SJCRH30 (cell line): Measurements from ENCODE around the gene DYSF. TPM values are rescaled to one million over a fixed set of nuclear protein-coding genes. Genes with fewer than 3 reads are reported as not detected.
A peak's percentile ranks its signal among the peaks of the same experiment; 100 is the strongest.

Experiments used
- DNase-seq, 2 experiments: peaks; one replicate each; pipeline ENCODE4 v3.0.0-alpha.2; 2015 to 2020
- H3K27ac ChIP-seq: fragments of 250-450 bp; sonication (Bioruptor Pico); 2 replicates; pipeline ENCODE4 v1.5.1; 2020; ENCODE audit warnings: mild to moderate bottlenecking, moderate library complexity
- H3K27me3 ChIP-seq: fragments of 250-450 bp; sonication (Bioruptor Pico); 2 replicates; pipeline ENCODE4 v1.5.1; 2020; ENCODE audit warnings: mild to moderate bottlenecking, moderate library complexity
- H3K36me3 ChIP-seq: fragments of 250-450 bp; sonication (Bioruptor Pico); 2 replicates; pipeline ENCODE4 v1.5.1; 2020; ENCODE audit warnings: mild to moderate bottlenecking, moderate library complexity
- H3K4me1 ChIP-seq: fragments of 250-450 bp; sonication (Bioruptor Pico); 2 replicates; pipeline ENCODE4 v1.5.1; 2020; ENCODE audit warnings: mild to moderate bottlenecking, moderate library complexity
- H3K4me3 ChIP-seq: fragments of 250-450 bp; sonication (Bioruptor Pico); 2 replicates; pipeline ENCODE4 v1.5.1; 2020; ENCODE audit warnings: mild to moderate bottlenecking, moderate library complexity
- H3K9me3 ChIP-seq: fragments of 250-450 bp; sonication (Bioruptor Pico); replicated peaks from 2 replicates; pipeline ENCODE4 v1.5.1; 2020; ENCODE audit warnings: mild to moderate bottlenecking, moderate library complexity
- total RNA-seq: library from RNA; depleted of rRNA; stranded (reverse); fragments of >200 nt; shearing (Covaris generic); gene quantifications from 2 replicates; pipeline ENCODE4 v1.2.3, GENCODE V29; 2014

Gene DYSF
- total RNA-seq, 1 experiment from 2014 or later = 15.2 TPM

DNA sequence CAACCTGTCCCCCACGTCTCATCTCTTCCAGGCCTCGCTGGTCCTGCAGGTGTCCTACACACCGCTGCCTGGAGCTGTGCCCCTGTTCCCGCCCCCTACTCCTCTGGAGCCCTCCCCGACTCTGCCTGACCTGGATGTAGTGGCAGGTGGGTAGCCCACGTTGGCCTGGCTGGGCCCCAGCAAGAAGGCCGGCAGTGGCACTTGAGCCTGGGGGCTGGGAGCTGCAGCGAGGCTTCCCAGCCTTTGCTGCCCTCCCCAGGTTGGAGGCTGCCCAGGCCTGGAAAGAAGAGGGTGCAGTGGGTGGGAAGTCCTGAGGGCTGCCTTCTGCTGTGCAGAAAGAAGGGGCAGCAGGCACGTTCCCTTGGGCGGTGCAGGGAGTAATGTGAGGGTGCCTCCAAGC is 58.4 kb downstream of the DYSF start:
- Histone ChIP-seq H3K9me3 (no peaks in the 10 kb centered on the region), H3K4me1 (no peaks in the 10 kb centered on the region), H3K27me3 (no peaks in the 10 kb centered on the region), H3K4me3 (no peak overlapping the region), H3K36me3 (peaks cover 3% of the 10 kb centered on the region; the same call in 1 of the 2 replicates), H3K27ac (no peak overlapping the region)
- no peak for DNase-seq

GRCh38 chr2:71512386-71512785 is 59.0 kb downstream of the DYSF start:
- DNase-seq = no peak

GRCh38 chr2:71513096-71513495 is 59.7 kb downstream of the DYSF start:
- H3K4me3 ChIP-seq = no peak overlapping the region
- H3K27me3 ChIP-seq = no peaks in the 10 kb centered on the region
- peaks cover 3% of the 10 kb centered on the region; the same call in 1 of the 2 replicates for H3K36me3 ChIP-seq
- no peak overlapping the region for H3K27ac ChIP-seq
- H3K4me1 ChIP-seq = no peaks in the 10 kb centered on the region
- H3K9me3 ChIP-seq = no peaks in the 10 kb centered on the region
- no peak for DNase-seq

More at GRCh38 chr2:71512386-71512785, 59.0 kb downstream of the DYSF start:
- H3K36me3 ChIP-seq = peaks cover 3% of the 10 kb centered on the region; the same call in 1 of the 2 replicates
- H3K27ac ChIP-seq = no peak overlapping the region
- no peak overlapping the region for H3K4me3 ChIP-seq
- no peaks in the 10 kb centered on the region for H3K4me1 ChIP-seq
- no peaks in the 10 kb centered on the region for H3K9me3 ChIP-seq
- no peaks in the 10 kb centered on the region for H3K27me3 ChIP-seq

- no peak overlapping the region for H3K27ac ChIP-seq
- H3K36me3 ChIP-seq = peaks cover 7% of the 10 kb centered on the region
- no peak for DNase-seq
- H3K4me3 ChIP-seq = no peak overlapping the region
- no peaks in the 10 kb centered on the region for H3K9me3 ChIP-seq
- H3K27me3 ChIP-seq = no peaks in the 10 kb centered on the region
- H3K4me1 ChIP-seq = no peaks in the 10 kb centered on the region
These were observed 60.4 kb downstream of the DYSF start for GRCh38 chr2:71513721-71514120.

DNA sequence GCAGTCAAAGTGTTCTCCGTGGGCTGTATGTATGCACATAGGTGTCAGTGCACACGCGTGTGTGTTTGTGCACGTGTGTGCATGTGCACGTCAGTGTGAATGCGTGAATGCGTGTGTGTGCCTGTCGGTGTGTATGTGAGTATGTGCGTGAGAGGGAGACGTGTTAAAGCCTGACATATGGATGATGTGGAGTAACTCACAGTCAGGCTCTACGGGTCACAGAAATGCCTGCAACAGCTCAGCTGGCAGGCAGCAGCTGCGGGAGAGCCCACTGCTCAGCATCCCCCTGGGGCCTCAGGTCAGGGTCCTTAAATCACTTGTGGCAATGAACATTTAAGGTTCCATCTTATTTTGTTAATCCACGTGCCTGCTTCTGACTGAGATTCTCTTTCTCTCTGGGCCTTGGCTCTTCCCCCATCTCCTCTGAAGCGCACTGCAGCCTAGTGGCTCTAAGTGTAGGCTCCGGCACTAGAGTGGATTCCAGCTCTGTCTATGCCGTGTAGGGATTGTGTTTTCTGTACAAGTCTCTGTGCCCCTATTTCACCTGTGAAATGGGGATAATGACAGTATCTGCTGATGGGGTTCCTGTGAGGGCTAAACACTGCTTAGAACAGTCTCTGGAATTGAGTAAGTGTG is 63.0 kb downstream of the DYSF start:
- Histone ChIP-seq H3K4me1 (no peaks in the 10 kb centered on the region), H3K4me3 (no peak overlapping the region), H3K36me3 (peaks cover 23% of the 10 kb centered on the region), H3K27ac (no peak overlapping the region), H3K27me3 (no peaks in the 10 kb centered on the region), H3K9me3 (no peaks in the 10 kb centered on the region)
- no peak for DNase-seq

- H3K4me3 ChIP-seq = no peak overlapping the region
- no peaks in the 10 kb centered on the region for H3K27me3 ChIP-seq
- no peak for DNase-seq
- peaks cover 23% of the 10 kb centered on the region for H3K36me3 ChIP-seq
- H3K27ac ChIP-seq = no peak overlapping the region
- no peaks in the 10 kb centered on the region for H3K9me3 ChIP-seq
- H3K4me1 ChIP-seq = no peaks in the 10 kb centered on the region
These were observed 64.5 kb downstream of the DYSF start for GRCh38 chr2:71517851-71518250.

- Histone ChIP-seq H3K27ac (no peak overlapping the region), H3K4me3 (no peak overlapping the region), H3K9me3 (no peaks in the 10 kb centered on the region), H3K27me3 (no peaks in the 10 kb centered on the region), H3K4me1 (no peaks in the 10 kb centered on the region), H3K36me3 (peaks cover 21% of the 10 kb centered on the region)
- no peak for DNase-seq
These were observed 68.1 kb downstream of the DYSF start for GRCh38 chr2:71521436-71521950.

DNA sequence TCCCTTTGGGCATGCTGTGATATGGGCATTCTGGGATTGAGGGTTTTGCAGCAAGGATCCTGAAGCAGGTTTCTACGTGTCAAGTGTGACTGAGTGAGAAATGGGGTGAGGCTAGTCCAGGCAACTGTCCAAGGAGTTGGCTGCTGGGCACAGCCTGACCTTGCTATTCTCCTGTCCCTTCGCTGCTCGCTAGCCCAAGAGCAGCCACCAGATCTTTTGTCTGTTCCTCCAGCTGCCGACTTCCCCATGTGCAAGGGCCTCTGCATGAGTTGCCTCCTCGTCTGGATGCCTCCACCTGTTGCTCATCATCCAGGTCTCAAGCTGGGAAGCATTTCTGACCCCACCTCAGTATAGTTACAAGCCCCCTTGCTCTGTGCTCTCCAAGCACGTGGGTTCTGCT is 71.1 kb downstream of the DYSF start:
- no peak for DNase-seq
- H3K27me3 ChIP-seq = no peaks in the 10 kb centered on the region
- no peaks in the 10 kb centered on the region for H3K9me3 ChIP-seq
- H3K4me1 ChIP-seq = no peaks in the 10 kb centered on the region
- H3K4me3 ChIP-seq = no peak overlapping the region
- H3K27ac ChIP-seq = no peak overlapping the region
- peaks cover 12% of the 10 kb centered on the region; the same call in 1 of the 2 replicates for H3K36me3 ChIP-seq

- no peaks in the 10 kb centered on the region for H3K27me3 ChIP-seq
- H3K4me1 ChIP-seq = no peaks in the 10 kb centered on the region
- H3K4me3 ChIP-seq = no peak overlapping the region
- DNase-seq = no peak
- H3K9me3 ChIP-seq = no peaks in the 10 kb centered on the region
- H3K36me3 ChIP-seq = peaks cover 2% of the 10 kb centered on the region; the same call in 1 of the 2 replicates
- no peak overlapping the region for H3K27ac ChIP-seq
These were observed 72.8 kb downstream of the DYSF start for GRCh38 chr2:71526141-71526540.

DNA sequence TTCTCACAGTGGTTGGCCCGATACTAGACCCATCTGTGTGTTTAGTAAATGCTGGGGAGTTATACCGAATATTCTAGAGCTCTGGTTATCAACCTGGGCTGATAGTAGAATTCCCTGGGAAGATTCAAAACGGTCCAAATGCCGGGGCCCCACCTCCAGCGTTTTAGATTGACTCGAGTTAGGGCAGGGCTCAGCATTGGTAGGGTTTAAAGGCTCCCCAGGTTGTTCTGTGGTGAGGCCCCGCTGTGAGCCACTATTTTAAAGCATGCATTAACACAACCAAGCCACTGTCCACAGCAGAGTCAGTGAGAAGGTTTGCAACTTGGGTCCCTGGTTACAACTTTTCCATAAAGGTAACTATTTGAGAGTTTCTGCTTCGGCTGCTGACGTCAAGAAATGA is 73.6 kb downstream of the DYSF start:
- Histone ChIP-seq H3K27me3 (no peaks in the 10 kb centered on the region), H3K4me3 (no peak overlapping the region), H3K4me1 (no peaks in the 10 kb centered on the region), H3K27ac (no peak overlapping the region), H3K9me3 (no peaks in the 10 kb centered on the region), H3K36me3 (peaks cover 4% of the 10 kb centered on the region; the same call in 1 of the 2 replicates)
- no peak for DNase-seq

- H3K36me3 ChIP-seq = peaks cover 9% of the 10 kb centered on the region; the same call in 1 of the 2 replicates
- no peak overlapping the region for H3K27ac ChIP-seq
- no peak overlapping the region for H3K4me3 ChIP-seq
- no peak for DNase-seq
- H3K9me3 ChIP-seq = no peaks in the 10 kb centered on the region
- no peaks in the 10 kb centered on the region for H3K27me3 ChIP-seq
- no peaks in the 10 kb centered on the region for H3K4me1 ChIP-seq
These were observed 74.8 kb downstream of the DYSF start for GRCh38 chr2:71528131-71528591.

- H3K4me1 ChIP-seq = no peaks in the 10 kb centered on the region
- no peak overlapping the region for H3K27ac ChIP-seq
- peaks cover 9% of the 10 kb centered on the region; the same call in 1 of the 2 replicates for H3K36me3 ChIP-seq
- H3K4me3 ChIP-seq = no peak overlapping the region
- no peaks in the 10 kb centered on the region for H3K9me3 ChIP-seq
- H3K27me3 ChIP-seq = no peaks in the 10 kb centered on the region
- no peak for DNase-seq
These were observed 75.4 kb downstream of the DYSF start for GRCh38 chr2:71528749-71529148.

- no peaks in the 10 kb centered on the region for H3K27me3 ChIP-seq
- H3K4me1 ChIP-seq = no peaks in the 10 kb centered on the region
- H3K36me3 ChIP-seq = peaks cover 9% of the 10 kb centered on the region; the same call in 1 of the 2 replicates
- H3K4me3 ChIP-seq = no peak overlapping the region
- DNase-seq = no peak
- no peak overlapping the region for H3K27ac ChIP-seq
- H3K9me3 ChIP-seq = no peaks in the 10 kb centered on the region
These were observed 76.8 kb downstream of the DYSF start for GRCh38 chr2:71530211-71530610.

DNA sequence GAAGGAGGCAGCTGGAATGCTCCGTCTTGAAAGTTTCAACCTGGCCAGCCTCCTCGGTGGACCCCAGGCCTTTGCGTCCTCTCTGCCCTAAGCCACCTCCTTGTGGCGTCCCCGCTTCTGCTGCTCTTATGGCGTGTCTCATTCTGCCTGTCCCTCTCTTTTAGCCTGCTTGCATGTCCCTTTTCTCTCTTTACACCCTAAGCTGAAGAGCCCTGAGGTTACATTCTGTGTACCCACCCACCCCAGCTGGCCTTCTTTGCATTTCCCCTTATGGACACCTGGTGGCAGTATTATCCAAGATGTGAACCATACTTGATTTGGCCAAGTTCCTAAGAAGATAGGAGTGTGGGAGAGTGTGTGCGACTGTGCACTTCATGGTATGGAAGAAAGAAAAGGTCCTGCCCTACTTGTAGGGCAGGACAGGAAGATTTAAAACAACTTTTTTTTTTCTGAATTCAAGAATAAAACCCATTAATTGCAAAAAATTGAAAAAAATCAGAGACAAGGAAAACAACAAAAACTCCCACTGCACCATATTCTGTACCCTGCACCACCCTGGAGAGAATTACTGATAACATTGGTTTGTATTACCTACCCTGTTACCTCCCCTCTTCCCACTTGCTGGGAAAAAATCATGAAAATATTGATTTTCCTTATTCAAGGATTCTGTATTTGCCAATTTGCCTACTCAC is 77.4 kb downstream of the DYSF start:
- peak; percentile 51 to 84 for DNase-seq
- Histone ChIP-seq H3K9me3 (no peaks in the 10 kb centered on the region), H3K27me3 (no peaks in the 10 kb centered on the region), H3K4me3 (no peak overlapping the region), H3K36me3 (peaks cover 7% of the 10 kb centered on the region; the same call in 1 of the 2 replicates), H3K4me1 (no peaks in the 10 kb centered on the region), H3K27ac (no peak overlapping the region)

GRCh38 chr2:71531522-71532047 is 78.2 kb downstream of the DYSF start:
- Histone ChIP-seq H3K36me3 (peaks cover 7% of the 10 kb centered on the region; the same call in 1 of the 2 replicates), H3K9me3 (no peaks in the 10 kb centered on the region), H3K27me3 (no peaks in the 10 kb centered on the region), H3K27ac (no peak overlapping the region), H3K4me1 (no peaks in the 10 kb centered on the region), H3K4me3 (no peak overlapping the region)
- no peak for DNase-seq
